ENCODE results near the gene SCUBE1.

Gene SCUBE1

DNA sequence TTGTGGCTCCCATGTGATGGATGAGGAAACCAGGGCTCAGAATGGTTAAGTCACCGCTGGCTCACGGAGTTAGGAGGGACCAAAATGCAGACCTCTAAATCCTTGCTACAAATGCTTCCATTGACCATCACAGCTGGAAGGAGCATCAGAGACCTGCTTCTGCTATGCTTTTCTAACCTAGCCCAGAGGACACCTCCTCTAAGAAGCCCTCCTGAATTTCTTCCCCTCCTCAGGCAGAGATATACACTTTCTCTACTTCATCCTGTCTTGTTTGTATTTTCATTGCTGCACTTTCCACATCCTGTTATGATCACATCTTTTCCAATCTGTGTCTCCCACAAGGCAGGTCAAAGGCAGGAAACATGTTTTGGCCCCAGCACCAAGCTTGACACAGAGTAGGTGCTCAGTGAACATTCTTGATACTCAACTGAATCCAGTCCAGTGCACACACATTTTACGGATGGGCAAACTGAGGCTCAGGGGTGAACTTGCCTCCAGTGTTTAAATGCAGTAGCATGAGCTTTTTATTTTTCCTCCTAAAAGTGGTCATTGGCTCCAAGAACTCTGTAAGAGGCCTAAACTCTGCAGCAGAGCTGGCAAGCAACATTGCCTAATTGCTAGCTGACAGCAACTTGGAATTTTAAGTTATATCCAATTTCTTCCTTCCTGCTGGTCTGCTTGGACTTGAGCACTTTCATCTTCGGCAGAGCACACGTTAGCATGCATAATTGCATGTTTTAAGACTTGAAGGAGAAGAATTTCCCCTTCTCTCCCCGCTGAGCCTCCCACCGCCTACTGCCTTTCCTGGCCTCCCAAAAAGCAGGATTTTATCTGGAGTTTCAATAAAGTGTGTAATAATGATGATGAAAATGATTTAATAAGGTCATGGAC lies 12.7 kb downstream of the SCUBE1 start:
- no peaks in the 10 kb centered on the region for H3K9me3 ChIP-seq
- no peaks in the 10 kb centered on the region for H3K27me3 ChIP-seq
- H3K36me3 ChIP-seq: peaks cover 2% of the 10 kb centered on the region; the same call in 1 of the 2 replicates
- H3K4me3 ChIP-seq (ENCODE audit: low read depth, low read length): no peak overlapping the region
- no peak for DNase-seq
- TF ChIP-seq, protein P1, sequence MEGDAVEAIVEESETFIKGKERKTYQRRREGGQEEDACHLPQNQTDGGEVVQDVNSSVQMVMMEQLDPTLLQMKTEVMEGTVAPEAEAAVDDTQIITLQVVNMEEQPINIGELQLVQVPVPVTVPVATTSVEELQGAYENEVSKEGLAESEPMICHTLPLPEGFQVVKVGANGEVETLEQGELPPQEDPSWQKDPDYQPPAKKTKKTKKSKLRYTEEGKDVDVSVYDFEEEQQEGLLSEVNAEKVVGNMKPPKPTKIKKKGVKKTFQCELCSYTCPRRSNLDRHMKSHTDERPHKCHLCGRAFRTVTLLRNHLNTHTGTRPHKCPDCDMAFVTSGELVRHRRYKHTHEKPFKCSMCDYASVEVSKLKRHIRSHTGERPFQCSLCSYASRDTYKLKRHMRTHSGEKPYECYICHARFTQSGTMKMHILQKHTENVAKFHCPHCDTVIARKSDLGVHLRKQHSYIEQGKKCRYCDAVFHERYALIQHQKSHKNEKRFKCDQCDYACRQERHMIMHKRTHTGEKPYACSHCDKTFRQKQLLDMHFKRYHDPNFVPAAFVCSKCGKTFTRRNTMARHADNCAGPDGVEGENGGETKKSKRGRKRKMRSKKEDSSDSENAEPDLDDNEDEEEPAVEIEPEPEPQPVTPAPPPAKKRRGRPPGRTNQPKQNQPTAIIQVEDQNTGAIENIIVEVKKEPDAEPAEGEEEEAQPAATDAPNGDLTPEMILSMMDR (IDR thresholded peaks at IDR 0.05; ENCODE audit: low read depth, low read length): no peak
- H3K4me1 ChIP-seq: no peaks in the 10 kb centered on the region

DNA sequence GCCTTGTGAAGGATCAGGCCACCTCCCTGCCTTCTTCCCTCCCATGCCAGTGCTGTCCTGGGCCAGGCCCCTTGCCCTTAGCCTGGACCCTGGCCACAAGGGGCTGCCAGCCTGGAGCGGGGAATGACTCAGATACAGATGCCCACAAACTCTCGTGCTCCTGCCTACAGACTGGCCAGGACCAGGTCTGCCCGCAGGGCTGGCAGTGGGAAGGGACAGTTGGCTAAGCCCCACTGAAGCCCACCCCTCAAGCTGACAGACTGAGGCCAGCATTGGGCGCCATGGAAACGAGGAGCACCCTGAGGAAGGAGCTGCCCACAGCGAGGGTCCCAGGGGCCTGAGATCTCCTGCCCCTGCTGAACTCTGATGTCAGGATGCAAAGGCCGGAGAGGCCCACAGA lies 14.1 kb downstream of the SCUBE1 start:
- TF ChIP-seq, protein P1 (IDR thresholded peaks at IDR 0.05; ENCODE audit: low read depth, low read length): no peak
- Histone ChIP-seq H3K4me1 (no peaks in the 10 kb centered on the region), H3K9me3 (no peaks in the 10 kb centered on the region), H3K4me3 (ENCODE audit: low read depth, low read length) (no peak overlapping the region), H3K36me3 (no peaks in the 10 kb centered on the region), H3K27me3 (no peaks in the 10 kb centered on the region)
- no peak for DNase-seq

DNA sequence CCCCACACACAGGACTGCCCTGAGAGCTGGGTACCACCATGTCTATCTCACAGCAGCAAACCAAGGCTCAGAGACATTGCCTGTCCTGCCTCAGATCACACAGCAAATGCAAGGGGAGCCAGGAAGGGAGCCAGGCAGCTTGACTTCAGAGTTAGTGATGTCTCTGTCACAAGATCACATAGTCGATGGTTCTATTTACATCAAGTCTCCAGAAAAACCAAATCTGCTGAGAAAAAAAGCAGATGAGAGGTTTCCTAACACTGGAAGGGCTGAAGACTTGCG lies 16.1 kb downstream of the SCUBE1 start:
- no peaks in the 10 kb centered on the region for H3K9me3 ChIP-seq
- no peaks in the 10 kb centered on the region for H3K4me1 ChIP-seq
- no peak overlapping the region for H3K4me3 ChIP-seq (ENCODE audit: low read depth, low read length)
- no peak for DNase-seq
- no peaks in the 10 kb centered on the region for H3K27me3 ChIP-seq
- H3K36me3 ChIP-seq: no peaks in the 10 kb centered on the region
- TF ChIP-seq, protein P1 (IDR thresholded peaks at IDR 0.05; ENCODE audit: low read depth, low read length): no peak

DNA sequence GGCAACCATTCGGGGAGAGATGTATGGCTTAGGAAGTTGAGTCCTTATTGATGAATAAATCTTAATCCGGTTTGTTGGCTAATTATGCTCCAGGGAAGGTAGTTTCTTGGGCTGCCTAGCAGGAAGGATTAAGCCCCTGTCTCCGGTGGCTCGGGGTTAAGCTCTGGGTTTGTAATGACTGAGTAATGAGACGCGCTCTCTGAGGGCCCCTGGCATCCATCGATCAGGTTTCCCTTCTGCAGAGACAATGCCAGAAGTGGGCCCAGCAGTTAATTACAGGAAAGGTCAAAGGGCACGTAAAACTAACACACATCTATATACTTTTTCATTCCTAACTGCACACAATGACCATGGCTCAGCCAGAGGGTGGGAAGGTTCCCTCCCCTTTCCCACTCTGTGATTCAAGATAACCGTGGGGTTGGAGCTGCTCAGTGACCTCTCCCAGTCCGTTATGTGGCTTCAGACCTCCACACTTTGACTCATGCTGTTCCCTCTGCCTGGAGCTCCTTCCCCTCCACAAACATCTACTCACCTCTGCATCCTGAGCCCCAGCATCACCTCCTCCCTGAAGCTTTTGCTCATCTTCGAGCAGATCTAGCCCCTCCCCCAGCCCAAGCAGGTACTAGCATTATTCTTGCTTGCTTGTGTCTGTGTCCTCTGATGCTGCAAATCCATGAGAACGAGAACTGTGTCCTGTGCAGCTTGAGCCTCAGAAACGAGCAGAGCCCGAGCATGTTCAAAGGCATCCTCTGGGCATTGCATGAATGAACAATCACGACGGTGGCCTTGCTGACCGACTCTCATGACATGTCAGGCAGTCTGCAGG lies 16.6 kb downstream of the SCUBE1 start:
- Histone ChIP-seq H3K36me3 (no peaks in the 10 kb centered on the region), H3K9me3 (no peaks in the 10 kb centered on the region), H3K4me1 (no peaks in the 10 kb centered on the region), H3K27me3 (no peaks in the 10 kb centered on the region), H3K4me3 (ENCODE audit: low read depth, low read length) (no peak overlapping the region)
- DNase-seq: no peak
- TF ChIP-seq, protein P1 (IDR thresholded peaks at IDR 0.05; ENCODE audit: low read depth, low read length): no peak

DNA sequence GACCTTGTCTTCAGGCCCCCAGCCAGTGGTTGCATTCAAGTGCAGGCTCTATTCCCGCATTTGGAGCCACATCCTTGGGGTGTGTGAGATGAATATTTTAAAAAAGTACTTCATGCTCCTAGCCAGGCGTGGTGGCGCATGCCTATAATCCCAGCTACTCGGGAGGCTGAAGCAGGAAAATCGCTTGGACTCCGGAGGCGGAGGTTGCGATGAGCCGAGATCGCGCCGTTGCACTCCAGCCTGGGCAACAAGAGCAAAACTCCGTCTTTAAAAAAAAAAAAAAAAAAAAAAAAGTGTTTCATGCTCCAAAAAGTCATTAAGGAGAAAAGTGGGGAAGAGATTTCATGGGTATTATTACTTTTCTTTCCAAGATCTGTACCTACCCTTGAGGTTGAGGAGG lies 18.0 kb downstream of the SCUBE1 start:
- DNase-seq: no peak
- no peak overlapping the region for H3K4me3 ChIP-seq (ENCODE audit: low read depth, low read length)
- TF ChIP-seq, protein P1 (IDR thresholded peaks at IDR 0.05; ENCODE audit: low read depth, low read length): no peak

More for the DNA sequence above, 18.0 kb downstream of the SCUBE1 start:
- no peaks in the 10 kb centered on the region for H3K27me3 ChIP-seq
- H3K36me3 ChIP-seq: no peaks in the 10 kb centered on the region
- H3K9me3 ChIP-seq: no peaks in the 10 kb centered on the region
- H3K4me1 ChIP-seq: no peaks in the 10 kb centered on the region

All from BE2C (cell line).